GM19099 (cell line): ENCODE measurements around the gene EGFL7.

Source experiments
- POLR2A ChIP-seq: IDR thresholded peaks from 3 replicates; pipeline ENCODE4 v1.6.1; 2011; ENCODE audit warnings: low read depth; ENCODE audit not compliant: insufficient read length; ENCODE audit errors: extremely low read depth

EGFL7 gene

GRCh38 chr9:136701668-136702053 lies 38.9 kb downstream of the EGFL7 start:
- TF ChIP-seq POLR2A, result no peak

GRCh38 chr9:136703276-136703860 lies 40.7 kb downstream of the EGFL7 start:
- TF ChIP-seq POLR2A, result no peak

- no peak for TF ChIP-seq POLR2A
Measured at GRCh38 chr9:136705564-136705963, 42.8 kb downstream of the EGFL7 start.

- TF ChIP-seq POLR2A, result no peak
Measured at GRCh38 chr9:136707011-136707410, 44.3 kb downstream of the EGFL7 start.

GRCh38 chr9:136707849-136708517 lies 45.3 kb downstream of the EGFL7 start:
- no peak for TF ChIP-seq POLR2A

GRCh38 chr9:136709454-136710109 lies 46.9 kb downstream of the EGFL7 start:
- TF ChIP-seq POLR2A, result no peak

- TF ChIP-seq POLR2A, result no peak
Measured at GRCh38 chr9:136710543-136710942, 47.8 kb downstream of the EGFL7 start.

GRCh38 chr9:136711751-136712689 lies 49.3 kb downstream of the EGFL7 start, which contains the start of gene DIPK1B:
TSS of gene DIPK1B (plus strand) at chr9:136712572. CDS start at chr9:136712666, 94 bp downstream.
- no peak for TF ChIP-seq POLR2A

- no peak for TF ChIP-seq POLR2A
Measured at GRCh38 chr9:136712690-136713544, 50.2 kb downstream of the EGFL7 start.

- no peak for TF ChIP-seq POLR2A
Measured at GRCh38 chr9:136713550-136713949, 50.8 kb downstream of the EGFL7 start.

GRCh38 chr9:136714096-136714892 lies 51.6 kb downstream of the EGFL7 start:
- no peak for TF ChIP-seq POLR2A

GRCh38 chr9:136714893-136715274 lies 52.2 kb downstream of the EGFL7 start:
- TF ChIP-seq POLR2A, result no peak

GRCh38 chr9:136717399-136717798 lies 54.7 kb downstream of the EGFL7 start:
- TF ChIP-seq POLR2A, result no peak
